Chondrocyte (in vitro differentiated cells): Measurements from ENCODE around the gene CALHM3. TPM values are rescaled to one million over a fixed set of nuclear protein-coding genes. Genes with fewer than 3 reads are reported as not detected.

ENCODE experiments used
- DNase-seq: peaks from one replicate; pipeline ENCODE4 v3.0.0; 2021; ENCODE audit warnings: mixed read lengths, low spot score
- H3K27ac Mint-ChIP-seq: one replicate; pipeline ENCODE4 v1.8.0; 2021; ENCODE audit warnings: mild to moderate bottlenecking, moderate library complexity, mixed read lengths; ENCODE audit not compliant: unreplicated experiment
- H3K27me3 Mint-ChIP-seq: 2 replicates; pipeline ENCODE4 v1.8.0; 2021; ENCODE audit warnings: low read depth, mixed read lengths
- H3K36me3 Mint-ChIP-seq: 2 replicates; pipeline ENCODE4 v1.8.0; 2021; ENCODE audit warnings: low read depth, mixed read lengths
- H3K4me1 Mint-ChIP-seq: 2 replicates; pipeline ENCODE4 v1.8.0; 2021; ENCODE audit warnings: low read depth, mild to moderate bottlenecking, mixed read lengths
- H3K4me3 Mint-ChIP-seq: one replicate; pipeline ENCODE4 v1.8.0; 2021; ENCODE audit warnings: mild to moderate bottlenecking, moderate library complexity, mixed read lengths; ENCODE audit not compliant: unreplicated experiment
- H3K9me3 Mint-ChIP-seq: 2 replicates; pipeline ENCODE4 v1.8.0; 2021; ENCODE audit warnings: low read depth, mixed read lengths
- CTCF ChIP-seq: fragments of 200-600 bp; sonication (generic); IDR thresholded peaks from 2 replicates; pipeline ENCODE4 v1.5.0; 2021; ENCODE audit warnings: antibody characterized with exemption, mild to moderate bottlenecking, moderate library complexity
- total RNA-seq: library from RNA; stranded (reverse); gene quantifications from 3 replicates; pipeline ENCODE4 v1.2.1, GENCODE V29; 2021

CALHM3 gene
- total RNA-seq, 1 donor from 2014 or later, result not detected

- peaks cover 4% of the 10 kb centered on the region for H3K27me3 Mint-ChIP-seq
- no peak overlapping the region for H3K27ac Mint-ChIP-seq
- no peak overlapping the region for H3K4me3 Mint-ChIP-seq
- TF ChIP-seq CTCF, result no peak
- peaks cover 3% of the 10 kb centered on the region for H3K4me1 Mint-ChIP-seq
- no peaks in the 10 kb centered on the region for H3K9me3 Mint-ChIP-seq
- DNase-seq, result no peak
- no peaks in the 10 kb centered on the region for H3K36me3 Mint-ChIP-seq
These were observed 22.9 kb downstream of the CALHM3 start for GRCh38 chr10:103456074-103456660.

DNA sequence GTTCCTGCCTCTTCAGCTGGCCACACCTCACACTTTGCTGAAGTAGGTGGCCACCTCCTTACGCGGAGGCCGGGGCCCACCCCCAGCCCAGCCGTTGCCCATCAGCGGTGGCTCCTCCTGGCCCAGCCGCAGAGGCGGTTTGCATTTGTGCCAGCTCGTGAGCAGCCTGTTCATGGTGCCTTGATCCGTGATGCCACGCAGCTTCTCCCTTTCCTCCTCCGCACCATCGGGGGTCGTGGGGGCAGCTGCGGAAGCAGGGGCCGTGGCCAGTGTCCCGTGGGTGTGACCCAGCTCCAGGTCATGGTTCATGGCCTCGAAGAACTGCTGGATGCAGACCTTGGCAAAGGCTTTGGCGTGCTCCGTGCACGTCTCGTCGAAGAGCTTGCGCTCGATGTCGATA, 23.8 kb downstream of the CALHM3 start:
- Mint-ChIP-seq H3K4me1 (peaks cover 12% of the 10 kb centered on the region), H3K9me3 (no peaks in the 10 kb centered on the region), H3K27me3 (peaks cover 4% of the 10 kb centered on the region), H3K4me3 (no peak overlapping the region), H3K27ac (no peak overlapping the region), H3K36me3 (no peaks in the 10 kb centered on the region)
- DNase-seq, result no peak
- TF ChIP-seq CTCF, result no peak

DNA sequence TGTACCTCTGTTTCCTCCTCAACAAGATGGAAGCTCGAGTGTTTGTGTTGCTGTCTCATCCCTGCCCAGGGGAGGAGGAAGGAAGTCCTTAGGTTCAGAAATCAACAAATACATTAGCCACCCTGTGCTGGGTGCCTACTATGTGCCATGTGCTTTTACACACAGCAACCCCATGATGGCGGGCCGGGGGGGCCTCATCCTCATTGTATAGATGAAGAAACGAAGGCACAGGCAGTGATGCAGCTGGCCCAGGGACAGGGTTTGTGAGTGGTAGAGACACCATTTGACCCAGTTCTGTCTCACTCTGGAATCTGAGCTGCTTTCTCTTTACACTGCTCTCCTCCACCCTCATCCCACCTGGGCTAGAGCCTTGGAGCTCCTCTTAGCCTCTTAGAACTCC, 25.0 kb downstream of the CALHM3 start:
- Mint-ChIP-seq H3K4me1 (peaks cover 24% of the 10 kb centered on the region), H3K4me3 (no peak overlapping the region), H3K27me3 (no peaks in the 10 kb centered on the region), H3K9me3 (no peaks in the 10 kb centered on the region), H3K36me3 (peaks cover 8% of the 10 kb centered on the region), H3K27ac (no peak overlapping the region)
- no peak for TF ChIP-seq CTCF
- DNase-seq, result no peak

GRCh38 chr10:103452506-103453230, 26.4 kb downstream of the CALHM3 start:
- Mint-ChIP-seq H3K36me3 (peaks cover 10% of the 10 kb centered on the region), H3K4me3 (peak overlapping the region; percentile 75), H3K27me3 (no peaks in the 10 kb centered on the region), H3K4me1 (peaks cover 34% of the 10 kb centered on the region), H3K9me3 (no peaks in the 10 kb centered on the region), H3K27ac (no peak overlapping the region)
- no peak for DNase-seq
- no peak for TF ChIP-seq CTCF

GRCh38 chr10:103451831-103452505, 27.1 kb downstream of the CALHM3 start, which contains the start of gene CALHM2:
TSS of gene CALHM2 (minus strand) at chr10:103452370. CDS start at chr10:103449941, 2,429 bp downstream.
- H3K9me3 Mint-ChIP-seq, result no peaks in the 10 kb centered on the region
- peaks cover 10% of the 10 kb centered on the region for H3K36me3 Mint-ChIP-seq
- peak within 1 kb of the TSS; percentile 75 for H3K4me3 Mint-ChIP-seq
- DNase-seq, result no peak
- peaks cover 37% of the 10 kb centered on the region for H3K4me1 Mint-ChIP-seq
- no peak for TF ChIP-seq CTCF
- H3K27ac Mint-ChIP-seq, result peak within 1 kb of the TSS; percentile 45
- no peaks in the 10 kb centered on the region for H3K27me3 Mint-ChIP-seq
